DND-41 (cell line): ENCODE results near the gene GCAT.

Experiments
- ATAC-seq: fragments of 200-7000 bp; cut with Tn5 transposase; 3 replicates; pipeline ENCODE4 v1.9.1; 2021; ENCODE audit warnings: low read depth; ENCODE audit not compliant: insufficient read depth
- DNase-seq: peaks from one replicate; pipeline ENCODE4 v3.0.0-alpha.2; 2020
- H2AFZ ChIP-seq: 2 replicates; pipeline ENCODE4 v1.6.0; 2012; ENCODE audit warnings: low read depth, low read length
- H3K27ac ChIP-seq: 2 replicates; pipeline ENCODE4 v1.5.1; 2012; ENCODE audit warnings: low read length, inconsistent platforms
- H3K27me3 ChIP-seq: fragments of 200-600 bp; sonication (generic); 2 replicates; pipeline ENCODE4 v1.6.0; 2012; ENCODE audit warnings: low read length, mild to moderate bottlenecking, inconsistent platforms; ENCODE audit not compliant: insufficient read depth, poor library complexity
- H3K36me3 ChIP-seq: 2 replicates; pipeline ENCODE4 v1.5.1; 2012; ENCODE audit warnings: low read length, inconsistent platforms; ENCODE audit not compliant: insufficient read depth
- H3K4me1 ChIP-seq: 2 replicates; pipeline ENCODE4 v1.5.1; 2012; ENCODE audit warnings: mild to moderate bottlenecking, low read length; ENCODE audit not compliant: insufficient read depth
- H3K4me2 ChIP-seq: 2 replicates; pipeline ENCODE4 v1.6.0; 2012; ENCODE audit warnings: mild to moderate bottlenecking, moderate library complexity, low read length, inconsistent platforms; ENCODE audit not compliant: insufficient read depth
- H3K4me3 ChIP-seq, 2 experiments: fragments of 200-600 bp in 1 of 2; shearing (Covaris generic) in 1 of 2; 2 replicates each; pipeline ENCODE4 v1.5.1; 2012 to 2016; ENCODE audit warnings: inconsistent platforms in 2 of 2, low read length in 2 of 2, mild to moderate bottlenecking in 2 of 2, low read depth in 1 of 2, moderate library complexity in 1 of 2
- H3K79me2 ChIP-seq: 2 replicates; pipeline ENCODE4 v1.6.0; 2012; ENCODE audit warnings: low read length, inconsistent platforms; ENCODE audit not compliant: insufficient read depth
- H3K9ac ChIP-seq: 2 replicates; pipeline ENCODE4 v1.6.0; 2012; ENCODE audit warnings: low read depth, mild to moderate bottlenecking, inconsistent platforms, low read length, moderate library complexity
- H3K9me3 ChIP-seq: 2 replicates; pipeline ENCODE4 v1.5.1; 2012; ENCODE audit warnings: low read length, moderate library complexity, mild to moderate bottlenecking, inconsistent platforms; ENCODE audit not compliant: insufficient read depth, severe bottlenecking
- H4K20me1 ChIP-seq: 2 replicates; pipeline ENCODE4 v1.6.0; 2012; ENCODE audit warnings: low read length; ENCODE audit not compliant: insufficient read depth
- CTCF ChIP-seq: IDR thresholded peaks from 2 replicates; pipeline ENCODE4 v1.5.1; 2012; ENCODE audit warnings: borderline replicate concordance, low read length, moderate library complexity, mild to moderate bottlenecking; ENCODE audit not compliant: poor library complexity, severe bottlenecking; ENCODE audit errors: extremely low read depth
- EZH2 ChIP-seq: IDR thresholded peaks from 3 replicates; pipeline ENCODE4 v1.6.1; 2012; ENCODE audit warnings: borderline replicate concordance, low read depth, mild to moderate bottlenecking, moderate library complexity, low read length, inconsistent platforms; ENCODE audit not compliant: severe bottlenecking

The GCAT gene

GRCh38 chr22:37843741-37844089 lies 36.0 kb downstream of the GCAT start:
- peak overlapping the region; percentile 54 to 66; a peak in 3 of 4 replicates for H3K4me3 ChIP-seq
- peak overlapping the region; percentile 71 for H2AFZ ChIP-seq
- H3K9ac ChIP-seq = peak overlapping the region; percentile 71
- ATAC-seq = peak; percentile 30; the same call in 2 of the 3 replicates
- H3K27me3 ChIP-seq = no peaks in the 10 kb centered on the region
- peaks cover 17% of the 10 kb centered on the region for H3K36me3 ChIP-seq
- H3K4me1 ChIP-seq = peaks cover 40% of the 10 kb centered on the region
- peaks cover 6% of the 10 kb centered on the region for H3K9me3 ChIP-seq
- TF ChIP-seq CTCF = no peak
- no peak for TF ChIP-seq EZH2
- peaks cover 7% of the 10 kb centered on the region; the same call in 1 of the 2 replicates for H4K20me1 ChIP-seq
- H3K27ac ChIP-seq = peak overlapping the region; percentile 65
- peak overlapping the region; percentile 77 for H3K4me2 ChIP-seq
- peak; percentile 46 for DNase-seq
- H3K79me2 ChIP-seq = peaks cover 54% of the 10 kb centered on the region

GRCh38 chr22:37844904-37845329 lies 37.2 kb downstream of the GCAT start:
- Histone ChIP-seq H3K9me3 (peaks cover 6% of the 10 kb centered on the region), H3K36me3 (peaks cover 12% of the 10 kb centered on the region), H4K20me1 (peaks cover 7% of the 10 kb centered on the region; the same call in 1 of the 2 replicates), H3K9ac (peak overlapping the region; percentile 34; the same call in 1 of the 2 replicates), H3K4me2 (peak overlapping the region; percentile 50), H3K4me1 (peaks cover 43% of the 10 kb centered on the region), H3K79me2 (peaks cover 61% of the 10 kb centered on the region), H3K4me3 (peak overlapping the region; percentile 13 to 66; a peak in 3 of 4 replicates), H3K27ac (peak overlapping the region; percentile 47; the same call in 1 of the 2 replicates), H3K27me3 (no peaks in the 10 kb centered on the region), H2AFZ (peak overlapping the region; percentile 47)
- TF ChIP-seq CTCF (no peak), EZH2 (no peak)
- DNase-seq = no peak
- ATAC-seq = no peak

- peaks cover 66% of the 10 kb centered on the region for H3K79me2 ChIP-seq
- TF ChIP-seq EZH2 (no peak), CTCF (no peak)
- H3K9ac ChIP-seq = no peak overlapping the region
- H3K27ac ChIP-seq = no peak overlapping the region
- no peak overlapping the region for H2AFZ ChIP-seq
- ATAC-seq (no peak), DNase-seq (no peak)
- peaks cover 53% of the 10 kb centered on the region for H3K4me1 ChIP-seq
- peaks cover 17% of the 10 kb centered on the region for H3K36me3 ChIP-seq
- H3K4me3 ChIP-seq = no peak overlapping the region
- H3K27me3 ChIP-seq = no peaks in the 10 kb centered on the region
- peaks cover 6% of the 10 kb centered on the region for H3K9me3 ChIP-seq
- no peak overlapping the region for H3K4me2 ChIP-seq
- peaks cover 12% of the 10 kb centered on the region; the same call in 1 of the 2 replicates for H4K20me1 ChIP-seq
Observed at GRCh38 chr22:37846433-37846832, 38.7 kb downstream of the GCAT start.
